Stimulated activated CD4-positive, alpha-beta T cell treated with anti-CD3 and anti-CD28 coated beads, Interleukin-4, amount 100 ng/mL, for 1 hour (primary cell): ENCODE data around the gene IL12RB2.
"Not testable (repeated sequence)": the region's sequence is repeated elsewhere in the genome, so short reads cannot be mapped to it uniquely, and the experiment has no call there.

Source experiments
- DNase-seq: peaks from one replicate; pipeline ENCODE4 v3.0.0-alpha.2; 2020

The IL12RB2 gene

DNA sequence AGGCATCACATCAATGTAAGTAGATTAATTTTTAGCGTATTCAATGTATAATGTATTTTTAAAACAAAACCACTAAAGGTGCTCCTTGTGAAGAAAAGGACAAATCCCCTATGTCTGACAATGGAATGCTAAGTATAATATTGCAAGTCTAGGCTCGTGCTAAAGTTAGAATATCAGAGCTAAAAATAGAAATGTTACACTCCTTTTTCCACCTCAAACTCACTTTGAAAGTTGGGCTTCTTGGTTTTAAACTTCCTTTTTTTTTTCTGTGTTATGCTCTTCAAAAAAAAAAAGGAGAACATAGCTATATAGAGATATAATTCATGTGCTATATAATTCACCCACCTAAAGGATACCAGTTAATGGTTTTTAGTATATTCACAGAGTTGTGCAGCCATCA lies 126.2 kb downstream of the IL12RB2 start:
- no peak for DNase-seq

DNA sequence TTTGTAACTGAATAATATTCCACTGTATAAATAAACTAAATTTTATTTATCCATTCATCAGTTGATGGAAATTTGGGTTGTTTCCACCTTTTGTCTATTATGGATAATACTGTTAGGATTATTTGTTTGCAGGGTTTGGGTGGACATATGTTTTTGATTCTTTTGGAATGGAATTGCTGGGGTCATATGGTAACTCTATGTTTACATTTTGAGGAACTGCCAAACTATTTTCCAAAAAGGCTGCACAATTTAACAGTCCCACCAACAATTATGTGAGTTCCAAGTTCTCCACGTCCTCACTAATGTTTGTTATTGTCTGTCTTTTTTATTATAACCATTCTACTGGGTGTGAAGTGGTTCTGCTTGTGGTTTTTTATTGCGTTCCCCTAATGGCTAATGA lies 126.8 kb downstream of the IL12RB2 start:
- no peak for DNase-seq

DNA sequence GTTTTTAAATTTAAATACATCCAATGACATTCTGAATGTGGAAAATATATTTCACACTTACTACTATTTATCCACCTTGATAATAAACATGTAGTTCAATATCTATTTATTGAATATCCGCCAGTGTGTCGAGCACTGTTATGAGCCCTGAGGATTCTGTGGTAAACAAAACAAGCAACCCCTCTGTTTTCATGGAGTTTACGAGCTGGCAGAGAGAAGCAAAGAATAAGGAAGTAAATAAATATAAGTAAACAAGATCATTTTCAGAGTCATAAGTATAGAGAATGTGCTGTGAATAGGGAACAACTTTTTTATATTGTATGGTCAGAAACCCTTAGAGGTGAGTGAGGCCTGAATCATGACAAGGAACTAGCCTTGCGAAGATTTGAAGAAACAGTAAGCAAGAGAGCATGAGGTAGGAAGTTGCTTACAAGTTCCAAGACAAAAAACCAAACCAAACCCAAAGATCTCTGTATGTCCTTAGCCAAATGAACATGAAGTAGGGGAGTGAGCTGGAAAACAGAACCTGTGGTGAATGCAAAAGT lies 128.9 kb downstream of the IL12RB2 start:
- DNase-seq, result no peak

DNA sequence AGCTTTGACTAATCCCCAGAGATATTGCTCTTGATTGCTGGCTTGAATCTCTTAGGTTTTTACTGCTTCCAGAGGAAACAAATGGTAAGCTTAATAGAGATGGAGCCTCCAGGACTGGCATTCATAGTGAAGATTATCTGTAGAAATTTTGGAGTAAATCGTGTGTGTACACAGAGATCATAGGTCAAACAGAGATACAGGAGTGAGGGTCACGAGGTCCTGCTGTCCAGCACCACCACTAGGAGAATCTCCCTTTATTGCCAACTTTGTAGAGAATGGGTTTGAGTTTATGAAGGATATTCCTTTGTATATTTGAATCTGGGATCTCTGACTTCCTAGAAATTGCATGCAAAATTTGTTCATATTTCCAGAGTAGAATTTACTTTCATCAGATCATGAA lies 130.3 kb downstream of the IL12RB2 start:
- DNase-seq, result no peak

DNA sequence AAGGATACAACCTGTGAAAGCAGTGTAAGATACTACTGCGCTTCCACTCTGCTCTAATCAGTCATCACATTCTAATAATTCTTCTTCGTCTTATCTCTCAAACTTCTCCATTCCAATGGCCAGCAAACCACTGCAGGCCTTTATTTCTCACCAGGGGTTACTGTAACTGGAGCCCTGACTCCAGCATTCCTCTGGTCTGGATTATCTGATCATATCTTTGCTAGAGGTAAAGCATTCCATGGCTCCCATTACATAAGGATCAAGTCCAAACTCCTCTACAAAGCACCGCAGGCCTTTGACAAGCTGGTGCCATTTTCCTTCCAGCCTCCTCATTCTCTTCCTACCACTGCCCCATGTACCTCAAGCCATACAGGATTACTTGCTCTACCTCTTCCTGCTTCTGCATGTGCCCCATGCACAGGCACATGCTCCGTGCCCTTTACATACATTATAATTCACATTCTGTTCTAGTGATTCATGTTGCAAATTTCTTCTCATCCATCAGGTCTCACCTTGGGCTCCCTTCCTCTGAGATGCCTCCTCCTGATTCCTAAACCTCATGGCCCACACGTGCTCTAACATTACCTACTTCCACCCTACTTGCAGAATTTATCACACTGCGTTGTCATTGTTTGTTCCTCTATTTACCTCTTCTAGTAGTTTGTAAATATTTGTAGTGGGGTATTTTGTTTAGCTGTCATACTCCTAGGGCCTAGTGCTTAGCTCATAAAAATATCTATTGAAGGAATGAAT lies 131.8 kb downstream of the IL12RB2 start:
- DNase-seq, result no peak

DNA sequence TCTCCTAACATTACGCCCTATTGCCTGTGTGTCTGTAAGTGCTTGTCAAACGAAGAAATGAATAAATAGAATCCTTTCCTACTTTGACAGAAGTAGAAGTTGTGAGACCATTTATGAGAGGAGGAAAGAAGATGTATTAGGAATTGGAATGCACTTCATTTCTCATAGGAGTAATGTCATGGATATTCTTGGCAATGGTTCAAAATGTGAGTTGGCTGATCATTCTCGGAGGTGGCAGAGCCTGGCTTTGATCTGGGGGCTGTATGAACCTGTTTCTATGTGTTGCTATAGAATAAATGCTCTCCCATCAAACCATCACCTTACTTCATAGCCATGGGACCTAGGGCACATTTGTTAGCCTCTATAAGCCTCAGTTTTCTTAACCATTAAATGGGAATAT lies 132.7 kb downstream of the IL12RB2 start:
- no peak for DNase-seq

DNA sequence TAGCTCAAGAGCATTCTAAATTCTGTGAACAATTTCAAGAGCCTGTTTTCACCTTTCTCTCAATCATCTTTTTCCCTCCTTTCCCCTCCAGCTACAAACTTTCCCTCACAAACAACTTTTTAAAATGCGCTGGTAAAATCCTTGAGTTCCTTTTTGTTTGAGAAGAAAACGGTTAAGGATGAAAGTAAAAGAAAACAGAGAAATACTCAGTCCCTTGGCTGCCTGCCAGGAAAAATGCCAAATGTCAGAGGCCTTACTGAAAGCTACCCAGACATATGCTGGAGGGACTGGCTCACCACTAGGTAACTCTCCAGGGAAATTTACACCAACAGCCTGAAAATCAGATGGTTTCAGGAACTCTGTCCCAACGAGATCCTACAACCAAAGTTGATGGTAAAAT lies 133.5 kb downstream of the IL12RB2 start:
- peak; percentile 21 for DNase-seq

DNA sequence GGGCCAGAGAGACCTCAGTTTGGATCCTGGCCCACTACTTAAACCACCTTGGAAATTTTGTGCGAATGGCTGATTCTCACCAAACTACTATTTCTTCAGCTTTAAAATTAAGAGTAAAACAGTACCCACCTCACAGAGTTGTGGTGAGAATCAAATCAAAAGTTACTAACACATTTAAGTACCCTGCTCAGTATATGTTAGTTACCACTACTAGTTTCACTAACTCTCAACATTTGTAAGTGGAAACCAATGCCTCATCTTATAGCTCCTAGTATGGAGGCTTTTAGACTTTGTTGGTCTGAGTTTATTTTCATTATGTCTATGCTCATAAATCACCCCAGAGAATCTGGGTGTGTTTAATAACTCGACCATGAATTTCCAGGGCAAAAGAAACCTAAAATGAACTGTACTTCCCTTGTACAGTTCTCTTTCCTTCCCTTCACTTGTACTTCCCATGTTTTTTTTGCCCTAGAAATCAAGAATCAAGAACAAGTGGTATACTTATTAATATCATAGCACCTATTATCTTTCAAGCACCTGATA lies 134.1 kb downstream of the IL12RB2 start:
- DNase-seq, result no peak

DNA sequence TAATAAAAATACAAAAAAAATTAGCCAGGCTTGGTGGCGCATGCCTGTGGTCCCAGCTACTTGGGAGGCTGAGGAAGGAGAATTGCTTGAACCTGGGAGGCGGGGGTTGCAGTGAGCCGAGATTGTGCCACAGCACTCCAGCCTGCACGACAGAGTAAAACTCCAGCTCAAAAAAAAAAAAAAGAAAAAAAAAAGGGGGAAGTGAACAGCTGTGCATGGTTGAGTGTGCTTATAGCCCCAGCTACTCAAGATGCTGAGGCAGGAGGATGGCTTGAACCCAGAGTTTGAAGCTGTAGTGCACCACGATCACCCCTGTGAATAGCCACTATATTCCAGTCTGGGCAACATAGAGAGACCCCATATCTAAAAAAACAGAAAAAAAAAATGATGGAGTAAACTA lies 138.3 kb downstream of the IL12RB2 start:
- not testable (repeated sequence) for DNase-seq
